ENCODE measurements around the gene RND3.

- TF ChIP-seq CTCF (IDR thresholded peaks at IDR 0.05), result no peak
- TF ChIP-seq EP300 (IDR thresholded peaks at IDR 0.05), result no peak
- no peak for TF ChIP-seq POLR2A (IDR thresholded peaks at IDR 0.05)
These were observed 4.0 kb upstream of the RND3 start for GRCh38 chr2:150491430-150491829.

Measured in ovary (tissue), 3 donors.